Keratinocyte (primary cell): ENCODE results near the gene IRF8. TPM values are rescaled to one million over a fixed set of nuclear protein-coding genes. Genes with fewer than 3 reads are reported as not detected.

Source experiments
- DNase-seq: peaks from one replicate; pipeline ENCODE4 v3.0.0-alpha.2; 2011; ENCODE audit warnings: low read depth, missing footprints, low spot score
- FAIRE-seq: peaks from 2 replicates; lab custom pipeline; 2011; peaks lifted over from hg19 to GRCh38; lab: Jason Lieb, UNC
- H2AFZ ChIP-seq: 2 replicates; pipeline ENCODE4 v1.6.0; 2012; ENCODE audit warnings: low read length, control low read depth, inconsistent platforms; ENCODE audit not compliant: control insufficient read depth
- H3K27ac ChIP-seq: 2 replicates; pipeline ENCODE4 v1.5.1; 2011; ENCODE audit warnings: low read length; ENCODE audit not compliant: control insufficient read depth, insufficient read depth
- H3K27me3 ChIP-seq: 3 replicates; pipeline ENCODE4 v1.6.0; 2011; ENCODE audit warnings: low read length; ENCODE audit not compliant: control insufficient read depth, insufficient read depth; ENCODE audit errors: extremely low read depth
- H3K36me3 ChIP-seq, 2 experiments: 2 replicates in 1 of 2; 3 replicates in 1 of 2; pipeline ENCODE4 v1.5.1; 2011; ENCODE audit warnings: low read length in 2 of 2, mild to moderate bottlenecking in 1 of 2; ENCODE audit not compliant: control insufficient read depth in 2 of 2, insufficient read depth in 2 of 2; ENCODE audit errors: extremely low read depth in 1 of 2
- H3K4me1 ChIP-seq: 3 replicates; pipeline ENCODE4 v1.5.1; 2011; ENCODE audit warnings: low read length; ENCODE audit not compliant: control insufficient read depth, insufficient read depth; ENCODE audit errors: extremely low read depth
- H3K4me2 ChIP-seq: 3 replicates; pipeline ENCODE4 v1.6.0; 2011; ENCODE audit warnings: low read depth, low read length; ENCODE audit not compliant: control insufficient read depth, insufficient read depth; ENCODE audit errors: extremely low read depth
- H3K4me3 ChIP-seq, 3 experiments: fragments of 200-600 bp in 1 of 3; sonication (generic) in 1 of 3; 2 replicates in 2 of 3; 3 replicates in 1 of 3; pipeline ENCODE4 v1.5.1; 2011 to 2016; ENCODE audit warnings: low read length in 3 of 3, mild to moderate bottlenecking in 3 of 3, control low read depth in 2 of 3, inconsistent platforms in 1 of 3, low read depth in 1 of 3, mixed read lengths in 1 of 3, mixed run types in 1 of 3, moderate library complexity in 1 of 3; ENCODE audit not compliant: control insufficient read depth in 2 of 3, insufficient read depth in 2 of 3; ENCODE audit errors: extremely low read depth in 1 of 3
- H3K79me2 ChIP-seq: 2 replicates; pipeline ENCODE4 v1.6.0; 2012; ENCODE audit warnings: low read length; ENCODE audit not compliant: control insufficient read depth, insufficient read depth
- H3K9ac ChIP-seq: 3 replicates; pipeline ENCODE4 v1.6.0; 2011; ENCODE audit warnings: low read length; ENCODE audit not compliant: control insufficient read depth, insufficient read depth; ENCODE audit errors: extremely low read depth
- H3K9me1 ChIP-seq: 3 replicates; pipeline ENCODE4 v1.6.0; 2011; ENCODE audit warnings: low read length; ENCODE audit not compliant: control insufficient read depth, insufficient read depth; ENCODE audit errors: extremely low read depth
- H3K9me3 ChIP-seq: 2 replicates; pipeline ENCODE4 v1.5.1; 2012; ENCODE audit warnings: low read depth, low read length; ENCODE audit not compliant: control insufficient read depth
- H4K20me1 ChIP-seq: 3 replicates; pipeline ENCODE4 v1.6.0; 2011; ENCODE audit warnings: low read length; ENCODE audit not compliant: control insufficient read depth, insufficient read depth; ENCODE audit errors: extremely low read depth
- EZH2 ChIP-seq: IDR thresholded peaks from one replicate; pipeline ENCODE4 v1.6.1; 2012; ENCODE audit warnings: inconsistent platforms, mild to moderate bottlenecking, low read length, moderate library complexity
- dilution Hi-C: fragments of 300-500 bp; cut with MboI; formaldehyde crosslinking; loops from one replicate; pipeline ENCODE4 v1.7.0; 2020; ENCODE audit warnings: low sequenced_read_pairs; ENCODE audit not compliant: extremely low pct_ligation_motif_present
- polyA plus RNA-seq, 5 experiments: library from polyadenylated mRNA; depleted of rRNA in 3 of 5; stranded (reverse) in 3 of 5; stranded (forward) in 1 of 5; unstranded in 1 of 5; fragments of >200 nt; gene quantifications; 1 replicate in 1 of 5; 2 replicates in 3 of 5; 3 replicates in 1 of 5; pipeline versions ENCODE4 v1.2.1 to v1.2.3, GENCODE V29; 2011 to 2012; ENCODE audit warnings: missing spikeins in 2 of 5, low read depth in 1 of 5, low replicate concordance in 1 of 5
- TF ChIP-seq, protein P1 (sequence below), 3 experiments: IDR thresholded peaks in 1 of 3; conservative IDR thresholded peaks in 1 of 3; optimal IDR thresholded peaks in 1 of 3; 2 replicates in 2 of 3; 3 replicates in 1 of 3; pipeline versions ENCODE3 to v1.5.1; 2011; ENCODE audit warnings: low read length in 3 of 3, mild to moderate bottlenecking in 3 of 3, moderate library complexity in 2 of 3, control low read depth in 1 of 3, inconsistent platforms in 1 of 3; ENCODE audit not compliant: insufficient read depth in 2 of 3; ENCODE audit errors: extremely low read depth in 1 of 3

Gene IRF8
- polyA plus RNA-seq, 1 donor (not counting 4 experiments of a cell fraction or from before 2014, with no cell fraction given): not detected

DNA sequence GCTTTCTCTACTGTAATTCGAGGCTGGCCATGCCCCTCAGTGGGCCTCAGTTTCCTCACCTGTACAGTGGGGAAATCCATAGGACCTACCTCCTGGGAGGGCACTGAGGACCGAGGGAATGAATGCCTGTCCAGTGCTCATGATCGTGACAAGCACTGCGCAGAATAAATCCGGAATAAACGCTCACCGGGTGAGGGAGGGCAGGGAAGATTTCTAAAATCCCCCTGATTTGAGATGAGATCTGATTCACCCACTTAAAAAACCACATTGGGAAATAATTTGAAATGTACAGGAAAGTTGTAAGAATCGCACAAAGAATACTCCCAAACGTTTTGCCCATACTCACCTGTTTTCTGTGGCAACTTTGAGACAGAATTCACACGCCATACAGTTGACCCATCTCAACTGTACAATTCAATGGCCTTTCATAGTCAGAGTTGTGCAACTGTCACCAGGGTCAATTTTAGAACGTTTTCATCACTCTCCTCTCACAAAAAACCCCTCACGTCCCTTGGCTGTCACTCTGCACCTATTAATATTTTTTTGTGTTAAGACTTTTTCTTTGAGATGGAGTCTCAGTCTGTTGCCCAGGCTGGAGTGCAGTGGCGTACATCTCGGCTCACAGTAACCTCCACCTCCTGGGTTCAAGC is 49.8 kb downstream of the IRF8 start:
- no peak overlapping the region for H3K4me2 ChIP-seq
- H3K27ac ChIP-seq: no peak overlapping the region
- TF ChIP-seq, protein P1, sequence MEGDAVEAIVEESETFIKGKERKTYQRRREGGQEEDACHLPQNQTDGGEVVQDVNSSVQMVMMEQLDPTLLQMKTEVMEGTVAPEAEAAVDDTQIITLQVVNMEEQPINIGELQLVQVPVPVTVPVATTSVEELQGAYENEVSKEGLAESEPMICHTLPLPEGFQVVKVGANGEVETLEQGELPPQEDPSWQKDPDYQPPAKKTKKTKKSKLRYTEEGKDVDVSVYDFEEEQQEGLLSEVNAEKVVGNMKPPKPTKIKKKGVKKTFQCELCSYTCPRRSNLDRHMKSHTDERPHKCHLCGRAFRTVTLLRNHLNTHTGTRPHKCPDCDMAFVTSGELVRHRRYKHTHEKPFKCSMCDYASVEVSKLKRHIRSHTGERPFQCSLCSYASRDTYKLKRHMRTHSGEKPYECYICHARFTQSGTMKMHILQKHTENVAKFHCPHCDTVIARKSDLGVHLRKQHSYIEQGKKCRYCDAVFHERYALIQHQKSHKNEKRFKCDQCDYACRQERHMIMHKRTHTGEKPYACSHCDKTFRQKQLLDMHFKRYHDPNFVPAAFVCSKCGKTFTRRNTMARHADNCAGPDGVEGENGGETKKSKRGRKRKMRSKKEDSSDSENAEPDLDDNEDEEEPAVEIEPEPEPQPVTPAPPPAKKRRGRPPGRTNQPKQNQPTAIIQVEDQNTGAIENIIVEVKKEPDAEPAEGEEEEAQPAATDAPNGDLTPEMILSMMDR (optimal IDR thresholded peaks at IDR 0.05 in 1 of 3, IDR thresholded peaks at IDR 0.05 in 1 of 3, conservative IDR thresholded peaks at IDR 0.05 in 1 of 3; ENCODE audit: extremely low read depth in 1 of 3, insufficient read depth in 2 of 3, low read length in 3 of 3): no peak
- no peak for TF ChIP-seq EZH2
- DNase-seq: no peak
- no peaks in the 10 kb centered on the region for H3K79me2 ChIP-seq
- H3K4me3 ChIP-seq: no peak overlapping the region
- H3K4me1 ChIP-seq: no peaks in the 10 kb centered on the region
- peaks cover 2% of the 10 kb centered on the region for H3K27me3 ChIP-seq
- no peak overlapping the region for H3K9ac ChIP-seq
- no peaks in the 10 kb centered on the region for H3K36me3 ChIP-seq
- no peak overlapping the region for H2AFZ ChIP-seq
- no peaks in the 10 kb centered on the region for H3K9me3 ChIP-seq
- no peak for FAIRE-seq
- no peaks in the 10 kb centered on the region for H4K20me1 ChIP-seq
- dilution Hi-C loops: no loop called here
- no peaks in the 10 kb centered on the region for H3K9me1 ChIP-seq

DNA sequence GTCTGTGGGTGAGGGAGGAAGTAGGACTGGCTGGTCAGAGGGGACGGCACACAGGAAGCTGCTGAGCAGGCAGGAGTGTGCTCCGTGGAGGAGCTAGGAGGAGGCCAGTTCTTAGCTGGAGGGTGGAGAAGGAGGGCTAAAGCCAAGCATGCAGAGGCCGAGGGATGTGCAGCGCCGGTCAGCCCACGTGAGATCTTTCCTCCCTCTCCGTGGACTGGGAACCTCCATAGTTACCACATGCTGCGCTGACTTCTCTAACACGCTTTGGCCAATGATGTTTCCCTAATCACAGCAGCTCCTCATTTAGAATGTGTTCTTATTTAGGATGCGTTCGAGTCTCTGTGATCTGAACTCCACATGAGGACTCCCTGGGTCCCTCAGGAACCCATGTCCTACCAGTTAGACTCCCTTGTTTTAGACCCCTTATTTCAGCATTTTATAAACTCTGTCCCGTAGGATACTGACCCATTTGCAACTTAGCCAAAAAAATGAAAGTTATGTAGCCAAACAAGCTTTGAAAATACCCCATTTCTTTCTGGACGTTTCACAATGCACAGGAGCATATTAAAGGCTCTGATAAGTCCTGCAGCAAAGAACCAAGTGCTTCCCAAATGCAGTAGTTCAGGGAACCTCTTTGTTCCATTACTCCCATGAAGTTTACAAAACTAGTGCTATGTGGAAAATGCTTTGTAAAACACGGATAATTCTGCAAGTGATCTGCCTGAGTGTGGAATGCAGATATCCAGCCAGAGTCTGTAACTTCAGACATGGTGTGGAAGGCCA is 51.4 kb downstream of the IRF8 start:
- H3K4me1 ChIP-seq: no peaks in the 10 kb centered on the region
- no peaks in the 10 kb centered on the region for H3K9me1 ChIP-seq
- dilution Hi-C loops: no loop called here
- no peak for FAIRE-seq
- no peak overlapping the region for H2AFZ ChIP-seq
- H3K4me3 ChIP-seq: no peak overlapping the region
- DNase-seq: no peak
- no peaks in the 10 kb centered on the region for H3K9me3 ChIP-seq
- H3K9ac ChIP-seq: no peak overlapping the region
- no peaks in the 10 kb centered on the region for H4K20me1 ChIP-seq
- TF ChIP-seq, protein P1 (optimal IDR thresholded peaks at IDR 0.05 in 1 of 3, IDR thresholded peaks at IDR 0.05 in 1 of 3, conservative IDR thresholded peaks at IDR 0.05 in 1 of 3; ENCODE audit: extremely low read depth in 1 of 3, insufficient read depth in 2 of 3, low read length in 3 of 3): no peak
- TF ChIP-seq EZH2: no peak
- H3K27me3 ChIP-seq: peaks cover 2% of the 10 kb centered on the region
- no peaks in the 10 kb centered on the region for H3K79me2 ChIP-seq
- no peaks in the 10 kb centered on the region for H3K36me3 ChIP-seq
- no peak overlapping the region for H3K4me2 ChIP-seq
- no peak overlapping the region for H3K27ac ChIP-seq
